HG02981 (cell line): ENCODE results near the gene ZNF485.
A peak's percentile ranks its signal among the peaks of the same experiment; 100 is the strongest.
"Not testable (repeated sequence)": the region's sequence is repeated elsewhere in the genome, so short reads cannot be mapped to it uniquely, and the experiment has no call there.

ENCODE experiments used
- ATAC-seq: cut with Tn5 transposase; IDR thresholded peaks from one replicate; pipeline ENCODE4 v1.9.1; 2021; ENCODE audit warnings: mild to moderate bottlenecking, moderate library complexity; ENCODE audit not compliant: unreplicated experiment

Gene ZNF485

DNA sequence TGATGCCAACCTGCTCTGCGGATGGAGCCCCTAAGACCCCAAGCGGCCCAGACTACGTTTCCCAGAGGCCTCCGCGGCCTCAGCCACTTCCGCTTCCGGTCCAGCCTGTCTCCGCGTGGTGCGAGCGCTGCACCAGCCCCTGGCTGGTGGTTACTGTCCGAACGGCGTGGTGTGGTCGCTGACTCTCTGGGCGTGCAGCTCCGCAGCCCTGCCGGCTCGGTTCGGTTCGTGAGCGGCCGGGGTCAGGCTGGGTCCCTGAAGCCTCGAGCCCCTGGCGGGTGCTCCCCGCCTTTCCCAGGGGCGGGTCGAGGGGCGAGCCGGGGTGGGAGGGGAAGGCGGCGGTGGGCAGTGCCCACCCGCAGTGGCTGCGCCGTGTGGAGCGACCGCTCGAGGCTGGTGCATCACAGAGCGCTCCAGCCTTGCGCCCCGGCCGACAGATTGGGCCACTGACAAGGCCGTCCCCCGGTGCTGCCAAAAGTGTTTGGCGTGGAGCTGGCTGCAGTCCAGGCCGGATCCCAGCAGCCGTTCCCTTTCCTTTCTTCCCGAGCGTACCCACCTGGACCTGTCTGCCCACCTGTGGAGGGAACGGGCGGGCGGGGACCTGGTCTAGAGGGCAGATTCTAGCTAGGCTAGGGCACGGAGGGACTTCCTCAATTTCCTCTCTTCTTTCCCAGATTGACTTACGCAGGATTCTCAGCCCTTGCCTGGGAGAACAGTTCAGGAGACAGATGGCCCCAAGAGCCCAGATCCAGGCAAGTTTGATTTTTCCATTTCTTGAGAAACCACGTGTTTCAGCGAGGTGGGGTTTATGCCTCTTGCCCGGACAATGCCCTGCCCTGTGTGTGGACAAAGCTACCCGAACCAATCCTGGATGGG is at the start of gene ZNF485:
TSS of gene ZNF485 (plus strand) at position 116 of the 876 bp plus-strand sequence. CDS start at position 729, 613 bp downstream.
- ATAC-seq: peak; percentile 98

DNA sequence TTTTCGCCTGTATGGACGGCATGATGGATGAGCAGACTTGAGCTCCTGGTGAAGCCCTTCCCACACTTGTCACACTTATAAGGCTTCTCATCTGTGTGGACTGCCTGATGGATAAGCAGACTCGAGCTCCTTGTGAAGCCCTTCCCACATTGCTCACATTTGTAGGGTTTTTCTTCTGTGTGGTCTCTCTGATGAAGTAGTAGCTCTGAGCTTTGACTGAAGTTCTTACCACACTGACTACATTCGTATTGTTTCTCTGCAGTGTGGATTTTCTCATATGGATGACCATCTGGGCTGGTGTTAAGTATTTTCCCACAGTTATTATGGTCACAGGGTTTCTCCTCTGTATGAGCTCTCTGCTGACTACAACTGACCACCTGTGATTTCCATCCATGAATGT is 49.0 kb upstream of the ZNF485 start:
- ATAC-seq: no peak

DNA sequence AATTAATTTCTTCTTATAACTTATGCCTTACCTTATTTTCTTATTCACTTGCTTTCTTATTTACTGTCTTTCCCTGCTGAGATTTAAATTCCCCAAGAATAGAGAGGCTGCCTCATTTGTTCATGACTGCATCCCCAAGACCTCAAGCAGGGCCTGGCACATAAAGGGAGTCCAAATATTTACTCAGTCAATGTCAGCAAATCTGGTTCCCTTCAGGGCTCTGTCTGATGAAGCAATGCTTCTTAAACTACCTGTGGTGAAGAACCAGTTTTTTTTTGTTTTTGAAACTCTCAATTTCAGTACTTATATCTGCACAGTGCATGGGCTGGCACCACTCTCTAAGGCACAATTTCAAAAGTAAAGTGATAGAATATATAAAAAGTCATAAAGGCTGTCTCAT is 36.6 kb upstream of the ZNF485 start:
- ATAC-seq: no peak

DNA sequence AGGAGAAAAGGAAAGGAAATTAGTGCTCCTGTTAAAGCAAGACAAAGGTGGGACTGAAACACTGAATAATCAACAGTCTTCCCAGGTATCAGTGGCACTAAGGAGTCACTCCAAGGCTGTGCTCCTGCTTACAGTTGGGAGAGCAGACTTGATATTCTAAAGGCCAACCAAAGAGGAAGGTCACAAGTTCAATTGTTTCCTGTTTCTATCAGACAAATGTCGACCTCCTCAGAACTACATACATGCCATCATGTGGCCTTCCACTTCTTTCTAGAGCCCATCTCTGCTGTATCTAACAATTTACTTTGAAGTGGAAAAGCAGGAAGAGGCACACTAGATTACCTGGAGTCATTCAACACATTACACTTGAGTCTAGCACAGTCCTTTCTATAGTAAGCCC is 35.3 kb upstream of the ZNF485 start:
- ATAC-seq: no peak

DNA sequence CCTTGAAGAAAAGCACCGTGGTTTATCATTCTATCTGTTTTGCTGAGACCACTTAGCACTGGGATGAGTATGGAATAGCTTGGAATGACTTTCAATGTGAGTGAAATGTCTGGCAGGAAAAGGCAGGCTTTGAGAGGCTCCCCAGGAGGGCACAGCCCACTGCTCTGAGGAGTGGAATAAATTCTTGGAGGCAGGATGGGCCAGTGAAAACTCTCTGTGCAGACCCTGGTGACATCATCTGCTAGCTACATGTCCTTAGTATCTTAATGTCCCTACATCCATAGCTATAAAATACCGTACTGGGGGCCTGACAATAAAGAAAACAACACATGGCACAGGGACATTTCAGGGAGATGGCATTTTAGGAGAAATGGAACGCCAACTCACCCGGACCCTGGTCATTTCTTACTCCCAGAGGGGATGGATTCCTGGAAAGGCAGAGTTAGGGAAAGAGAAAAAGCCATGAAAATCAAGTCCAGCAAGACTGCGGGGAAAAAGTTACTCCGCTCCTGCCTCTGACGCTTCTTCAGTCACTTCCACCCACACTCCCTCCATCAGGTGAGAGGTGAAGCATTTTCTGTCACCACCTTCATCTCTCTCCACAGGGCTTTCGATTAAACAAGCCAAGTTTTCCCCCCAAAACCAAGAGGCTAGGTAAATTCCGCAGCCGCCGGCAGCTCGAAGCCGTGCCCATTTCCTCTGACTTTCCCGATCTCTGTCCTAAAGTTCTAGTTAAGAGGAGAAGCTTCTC is 32.8 kb upstream of the ZNF485 start:
- ATAC-seq: no peak

DNA sequence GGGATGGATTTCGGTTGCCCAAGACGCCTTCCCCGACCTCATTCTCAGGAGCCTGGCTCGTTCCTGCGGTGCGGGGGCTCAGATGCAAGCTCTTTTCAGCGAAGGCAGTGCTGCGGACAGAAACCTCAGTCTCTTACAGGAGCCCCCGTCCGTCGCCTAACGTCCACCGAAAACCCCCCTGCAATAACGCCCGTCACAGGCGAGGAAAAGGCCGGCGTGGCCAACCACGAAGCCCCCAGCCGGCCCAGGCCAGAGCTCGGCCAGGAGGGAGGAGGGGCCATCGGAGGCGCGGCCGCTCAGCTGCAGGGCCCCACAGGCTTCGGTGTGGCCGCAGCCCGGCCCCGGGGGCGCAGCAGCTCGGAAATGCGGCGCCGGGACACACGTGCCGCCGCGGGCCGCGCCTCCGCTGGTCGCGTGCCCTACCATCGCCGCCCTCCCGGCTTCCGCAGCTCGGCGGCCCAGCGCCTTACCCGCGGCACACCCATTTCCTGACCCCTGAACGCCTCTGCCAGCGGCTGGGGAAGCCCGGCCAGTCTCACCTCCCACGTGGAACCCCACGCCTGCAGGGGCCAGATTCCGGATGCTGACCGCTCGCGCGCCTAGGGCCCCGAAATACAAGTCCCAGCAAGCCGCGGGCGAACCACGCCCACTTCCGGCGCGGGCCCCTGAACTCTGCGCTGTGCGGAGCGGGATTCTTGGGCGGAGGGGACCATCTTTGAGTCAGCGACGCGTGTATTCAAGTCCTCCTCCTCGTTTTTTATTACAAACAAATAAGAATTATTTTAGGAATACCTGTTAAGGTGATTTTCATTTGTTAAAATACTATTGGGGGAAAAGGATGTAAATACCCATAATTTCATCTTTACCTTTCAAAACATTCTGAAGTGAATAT is 32.0 kb upstream of the ZNF485 start, which contains the start of gene ZNF239:
TSS of gene ZNF239 (minus strand) at position 616 of the 892 bp plus-strand sequence. CDS start 16,537 bp downstream, outside the sequence.
- peak; percentile 93 for ATAC-seq

DNA sequence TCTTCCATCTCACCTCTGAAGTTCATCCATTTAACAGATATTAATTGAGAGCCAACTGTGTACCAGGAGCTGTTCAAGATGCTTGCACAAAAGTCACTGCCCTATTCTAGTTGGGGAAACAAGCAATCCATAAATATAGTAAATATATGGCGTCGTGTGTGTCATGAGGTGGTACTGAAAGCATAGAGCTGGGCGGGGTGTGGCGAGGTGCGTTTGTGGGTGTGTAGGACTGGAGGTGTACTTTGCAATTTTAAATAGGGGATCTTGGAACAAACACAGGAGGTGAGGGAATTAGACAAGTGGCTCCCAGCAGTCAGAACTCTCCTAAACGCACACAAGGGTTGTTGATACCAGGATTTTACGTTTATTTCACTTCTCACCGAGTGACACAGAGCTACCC is 31.3 kb upstream of the ZNF485 start:
- ATAC-seq: no peak

DNA sequence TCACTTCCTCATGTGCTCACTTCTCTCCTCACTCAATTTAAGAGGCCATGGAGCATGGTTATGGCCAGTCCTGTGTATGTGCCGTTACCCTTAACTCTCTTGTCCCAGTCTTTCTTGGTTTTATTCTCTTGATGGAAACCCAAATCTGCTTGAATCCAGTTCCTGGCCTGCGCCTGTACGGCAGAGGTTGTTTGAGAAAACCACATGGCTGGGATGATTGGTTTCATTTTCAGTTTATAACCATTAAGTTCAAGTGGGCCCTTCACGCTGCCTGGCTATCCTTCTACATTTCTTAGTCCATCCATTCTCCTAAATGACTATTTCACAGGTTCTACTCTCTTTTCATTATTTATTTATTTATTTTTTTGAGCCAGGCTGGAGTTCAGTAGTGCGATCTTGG is 30.2 kb upstream of the ZNF485 start:
- ATAC-seq: no peak

DNA sequence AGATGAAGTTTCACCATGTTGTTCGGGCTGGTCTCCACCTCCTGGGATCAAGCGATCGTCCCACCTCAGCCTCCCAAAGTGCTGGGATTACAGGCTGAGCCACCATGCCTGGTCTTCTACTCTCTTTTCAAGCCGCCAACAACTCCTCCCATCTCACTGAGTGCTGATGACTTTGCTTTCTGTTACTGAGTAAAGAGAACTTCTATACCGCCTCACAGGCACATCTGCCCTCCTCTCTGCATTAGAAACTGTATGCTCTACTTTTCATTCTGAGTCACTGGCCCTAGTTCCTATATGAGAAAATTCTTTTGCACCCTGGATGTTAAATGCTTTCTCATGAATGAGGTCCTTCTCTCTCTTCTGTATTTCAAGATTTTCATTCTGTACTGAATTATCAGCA is 29.7 kb upstream of the ZNF485 start:
- no peak for ATAC-seq

DNA sequence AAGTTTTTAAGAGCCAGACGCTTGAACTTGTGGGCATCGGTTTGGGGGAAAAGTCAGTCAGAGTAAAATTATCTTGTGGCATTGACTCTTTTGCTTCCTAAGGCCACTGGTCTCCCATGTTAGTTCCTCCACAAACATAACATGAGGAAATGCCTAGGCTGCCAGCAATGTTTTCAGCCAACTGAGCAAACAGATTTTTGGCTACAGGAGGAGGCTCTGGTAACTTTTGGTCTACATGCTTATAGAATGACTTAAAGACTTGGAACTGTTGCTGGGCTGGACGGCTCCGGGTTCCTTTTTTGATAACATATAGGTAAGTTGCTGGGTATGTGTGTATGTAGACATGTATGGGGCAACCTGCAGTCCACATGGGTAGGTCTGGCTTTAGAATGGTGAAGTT is 22.2 kb upstream of the ZNF485 start:
- no peak for ATAC-seq

DNA sequence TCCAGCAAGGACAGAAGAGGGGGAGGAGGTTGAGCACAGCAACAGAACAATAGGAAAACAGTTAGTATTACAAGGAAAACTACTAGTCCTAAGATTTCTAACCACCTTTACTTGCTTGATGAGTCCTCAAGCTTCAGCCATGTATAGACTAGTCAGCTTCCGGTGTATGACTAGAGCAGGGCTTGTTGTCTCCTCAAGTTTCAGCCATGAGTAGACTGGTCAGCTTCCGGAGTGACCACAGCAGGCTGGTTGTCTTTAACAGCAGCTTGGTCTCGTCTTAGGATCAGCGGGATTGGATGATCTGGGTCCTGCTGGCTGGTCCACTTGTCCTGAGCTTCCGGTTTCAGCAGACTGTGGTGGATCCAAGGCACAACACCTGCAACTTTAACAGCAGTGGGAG is 21.2 kb upstream of the ZNF485 start:
- no peak for ATAC-seq

DNA sequence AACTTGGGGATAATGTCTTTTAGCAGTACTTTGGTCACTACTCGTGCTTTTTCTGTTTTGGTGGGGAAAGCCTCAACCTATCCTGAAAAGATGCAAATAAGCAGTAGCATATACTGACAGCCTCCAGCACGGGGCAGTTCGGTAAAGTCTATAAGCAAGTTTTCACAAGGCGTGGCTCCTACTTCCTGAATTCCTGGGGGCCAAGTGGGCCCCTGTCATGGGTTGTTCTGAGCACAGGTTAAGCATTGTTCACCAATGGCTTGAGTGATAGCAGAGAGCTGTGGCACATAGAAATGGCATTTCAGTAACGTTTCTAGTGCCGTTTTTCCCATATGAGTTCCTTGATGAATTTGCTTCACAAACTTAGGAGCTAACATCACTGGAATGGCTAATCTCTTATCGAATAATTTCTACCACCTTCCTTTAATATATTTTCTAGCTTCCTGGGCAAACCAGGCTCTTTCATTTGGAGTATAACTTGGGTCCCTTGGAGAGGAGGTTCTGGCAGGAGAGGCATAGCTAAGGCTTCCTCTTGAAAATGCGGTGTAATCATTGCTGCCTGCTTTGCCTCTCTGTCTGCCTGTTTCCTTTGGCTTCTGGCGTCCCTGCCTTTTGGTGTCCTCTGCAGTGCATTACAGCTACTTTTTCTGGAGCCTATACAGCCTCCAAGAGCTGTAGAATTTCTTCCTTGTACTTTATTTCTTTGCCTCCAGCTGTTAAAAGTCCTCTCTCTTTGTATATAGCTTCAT is 20.1 kb upstream of the ZNF485 start:
- no peak for ATAC-seq

DNA sequence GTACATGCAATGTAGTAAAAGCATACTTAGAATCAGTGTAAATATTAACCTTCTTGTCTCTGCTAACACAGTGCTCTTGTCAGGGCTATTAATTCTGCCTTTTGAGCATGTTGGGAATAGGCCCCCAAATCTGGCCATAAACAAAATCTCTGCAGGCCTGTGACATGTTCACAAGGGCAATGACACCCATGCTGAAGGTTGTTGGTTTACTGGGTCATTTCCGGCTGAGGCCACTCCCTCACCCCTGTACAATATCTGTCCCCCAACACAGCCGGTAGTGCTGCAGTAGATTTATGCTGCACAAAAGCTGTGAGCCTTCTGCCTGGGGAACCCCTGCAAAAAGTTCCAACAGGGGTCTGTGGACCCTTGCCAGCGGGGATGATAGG is 19.5 kb upstream of the ZNF485 start:
- ATAC-seq: not testable (repeated sequence)

DNA sequence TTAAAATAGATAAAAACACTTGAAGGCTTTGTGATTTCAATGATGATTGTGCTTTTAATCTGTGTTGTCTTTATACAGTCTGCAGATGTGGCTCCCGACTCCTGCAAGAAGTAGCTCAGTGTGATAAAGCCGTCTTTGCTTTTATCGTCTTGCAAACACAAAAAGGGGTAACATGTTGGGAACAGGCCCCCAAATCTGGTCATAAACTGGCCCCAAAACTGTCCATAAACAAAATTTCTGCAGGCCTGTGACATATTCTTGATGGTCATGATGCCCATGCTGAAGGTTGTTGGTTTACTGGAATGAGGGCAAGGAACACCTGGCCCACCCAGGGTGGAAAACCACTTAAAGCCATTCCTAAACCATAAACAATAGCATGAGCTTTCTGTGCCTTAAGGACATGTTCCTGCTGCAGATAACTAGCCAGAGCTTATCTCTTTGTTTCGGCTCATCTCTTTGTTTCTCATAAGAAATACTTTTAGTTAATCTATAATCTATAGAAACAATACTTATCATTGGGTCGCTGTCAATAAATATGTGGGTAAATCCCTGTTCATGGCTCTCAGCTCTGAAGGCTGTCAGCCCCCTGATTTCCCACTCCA is 14.8 kb upstream of the ZNF485 start:
- ATAC-seq: no peak

DNA sequence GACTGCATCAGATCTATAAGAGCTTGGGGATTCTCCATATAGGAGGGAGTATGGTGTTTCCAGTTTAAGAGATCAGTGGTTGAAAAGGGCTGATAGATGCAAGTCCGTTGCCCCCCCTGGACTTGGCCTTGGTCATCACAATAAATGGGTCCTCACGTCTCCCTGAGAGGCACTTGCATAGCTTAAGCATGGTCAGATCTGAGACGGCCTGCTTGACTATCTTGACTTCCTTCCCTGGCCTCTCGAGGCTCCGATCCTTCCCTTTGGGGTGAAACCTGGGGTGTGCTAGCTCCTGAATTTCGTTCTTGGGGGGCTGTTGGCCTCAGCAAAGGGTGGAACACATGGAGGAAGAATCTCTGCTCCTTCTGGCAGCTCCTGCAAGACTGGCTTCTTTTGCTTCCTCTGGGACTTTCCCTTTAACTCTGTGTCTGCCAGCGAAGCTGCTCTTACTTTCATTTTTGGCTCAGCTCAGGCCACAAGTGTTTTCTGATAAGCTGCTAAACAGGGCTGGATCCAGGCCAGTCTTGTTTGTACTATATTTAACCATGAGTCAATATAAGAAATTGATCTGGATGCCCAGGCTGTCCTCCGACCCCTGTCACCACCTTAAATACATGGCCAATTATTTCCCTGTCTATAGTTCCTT is 11.2 kb upstream of the ZNF485 start:
- peak; percentile 96 for ATAC-seq

DNA sequence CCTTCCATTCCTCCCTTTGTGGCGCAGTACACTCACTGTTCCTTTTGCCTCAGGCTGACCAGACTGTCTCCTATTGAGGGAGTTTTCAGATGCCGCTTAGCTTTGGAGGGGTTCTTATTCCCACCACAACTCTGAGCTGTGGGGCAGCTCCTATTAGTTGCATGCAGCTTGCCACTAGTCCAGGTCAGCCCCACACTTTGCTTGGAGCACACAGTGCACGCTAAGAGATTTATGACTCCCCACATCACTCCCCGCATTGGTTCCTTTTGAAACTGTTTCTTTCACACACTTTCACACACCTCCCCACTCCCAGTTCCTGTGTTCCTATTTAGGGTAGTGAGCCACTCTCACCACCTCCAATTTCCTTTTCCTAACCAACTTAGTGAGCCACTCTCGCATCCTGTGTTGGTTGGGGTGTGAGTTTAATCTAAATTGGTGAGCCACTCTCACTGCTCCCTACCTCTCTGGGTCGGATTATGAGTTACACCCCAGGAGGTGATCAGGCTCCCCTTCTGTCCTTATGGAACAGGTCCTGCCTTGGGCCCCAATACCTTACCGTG is 10.4 kb upstream of the ZNF485 start:
- ATAC-seq: peak; percentile 32

DNA sequence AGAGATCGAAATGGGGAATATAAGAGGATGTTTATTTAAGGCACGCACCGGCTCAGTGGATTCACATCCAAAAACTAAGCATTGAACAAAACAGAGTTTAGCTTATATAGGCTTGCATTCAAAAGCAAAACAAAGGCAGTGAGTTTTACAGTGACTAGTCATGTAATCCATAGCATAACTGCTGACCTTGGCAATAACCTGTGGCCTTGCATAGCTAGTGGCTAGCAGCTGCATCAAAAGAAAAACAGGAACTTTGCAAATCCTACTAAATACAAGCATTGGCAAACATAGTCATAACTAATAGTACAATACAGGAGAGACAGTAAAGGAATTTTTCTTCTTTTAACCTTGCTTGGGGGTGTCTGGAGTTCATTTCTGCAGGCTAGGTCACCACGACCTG is 9.7 kb upstream of the ZNF485 start:
- no peak for ATAC-seq

DNA sequence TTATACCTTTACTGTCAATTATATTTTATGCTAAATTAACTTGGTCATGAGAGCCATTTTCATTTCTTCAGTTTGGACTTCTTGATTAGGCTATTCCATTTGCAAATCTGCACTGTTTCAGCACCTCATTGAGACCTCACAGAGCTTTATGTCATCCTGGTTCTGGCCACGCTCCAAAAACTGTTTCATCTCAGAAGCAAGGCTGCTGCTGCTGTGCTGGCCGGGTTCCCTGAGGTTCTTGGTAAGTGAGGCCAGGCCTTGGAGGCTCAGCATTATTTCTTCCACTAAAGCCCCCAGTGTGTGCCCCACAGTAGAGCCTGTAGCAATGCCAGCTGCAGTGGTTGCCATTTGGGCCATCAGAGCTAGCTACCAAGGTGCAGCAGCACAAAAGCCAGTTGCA is 7.8 kb upstream of the ZNF485 start:
- no peak for ATAC-seq

DNA sequence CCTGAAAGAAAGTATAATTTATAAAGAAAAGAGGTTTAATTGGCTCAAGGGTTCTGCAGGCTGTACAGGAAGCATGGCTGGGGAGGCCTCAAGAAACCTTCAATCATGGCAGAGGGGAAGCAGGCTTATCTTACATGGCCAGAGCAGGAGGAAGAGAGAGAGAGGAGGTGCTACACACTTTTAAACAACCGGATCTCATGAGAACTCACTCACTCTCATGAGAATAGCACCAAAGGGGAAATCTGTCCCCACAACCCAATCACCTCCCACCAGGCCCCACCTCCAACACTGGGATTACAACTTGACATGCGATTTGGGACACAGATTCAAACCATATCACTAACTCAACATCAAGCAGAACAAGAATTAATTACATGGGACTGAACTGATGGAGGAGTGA is 6.9 kb upstream of the ZNF485 start:
- no peak for ATAC-seq
